BE2C (cell line): Measurements from ENCODE around the gene U2SURP.
"Not testable (repeated sequence)": the region's sequence is repeated elsewhere in the genome, so short reads cannot be mapped to it uniquely, and the experiment has no call there.

ENCODE experiments used
- DNase-seq: peaks from one replicate; pipeline ENCODE4 v3.0.0-alpha.2; 2020
- H3K27me3 ChIP-seq: fragments of 250-450 bp; sonication (Bioruptor Pico); 2 replicates; pipeline ENCODE4 v1.5.1; 2020; ENCODE audit warnings: mild to moderate bottlenecking
- H3K36me3 ChIP-seq: fragments of 250-450 bp; sonication (Bioruptor Pico); 2 replicates; pipeline ENCODE4 v1.5.1; 2020; ENCODE audit warnings: mild to moderate bottlenecking
- H3K4me1 ChIP-seq: fragments of 250-450 bp; sonication (Bioruptor Pico); 2 replicates; pipeline ENCODE4 v1.5.1; 2020
- H3K4me3 ChIP-seq: 2 replicates; pipeline ENCODE4 v1.5.1; 2011; ENCODE audit warnings: low read depth, low read length
- H3K9me3 ChIP-seq: fragments of 250-450 bp; sonication (Bioruptor Pico); 2 replicates; pipeline ENCODE4 v1.5.1; 2020
- TF ChIP-seq, protein P1 (sequence below): IDR thresholded peaks from 2 replicates; pipeline ENCODE4 v1.5.1; 2012; ENCODE audit warnings: mild to moderate bottlenecking, low read depth, low read length

Gene U2SURP

DNA sequence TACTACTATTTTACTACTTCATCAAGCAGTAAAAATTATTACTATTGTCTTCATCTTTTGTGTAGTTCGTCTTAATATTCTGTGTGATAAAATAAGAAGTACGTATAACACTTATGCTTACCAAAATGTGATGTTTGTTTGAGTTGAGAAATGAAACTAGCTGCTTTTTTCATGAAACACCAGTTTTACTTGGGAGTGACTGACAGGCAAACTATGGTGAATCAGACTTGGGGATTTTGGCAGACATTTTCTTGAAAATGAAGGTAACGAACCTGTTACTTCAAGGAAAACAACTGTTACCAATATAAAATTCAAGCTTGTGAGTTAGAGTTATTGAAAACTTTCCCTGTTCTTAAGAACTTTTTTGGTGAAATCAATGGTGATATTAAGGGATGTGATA lies 10.3 kb downstream of the U2SURP start:
- DNase-seq: no peak
- Histone ChIP-seq H3K4me3 (no peak overlapping the region), H3K27me3 (no peaks in the 10 kb centered on the region), H3K36me3 (peaks cover 34% of the 10 kb centered on the region), H3K9me3 (no peaks in the 10 kb centered on the region), H3K4me1 (peaks cover 6% of the 10 kb centered on the region)
- TF ChIP-seq, protein P1, sequence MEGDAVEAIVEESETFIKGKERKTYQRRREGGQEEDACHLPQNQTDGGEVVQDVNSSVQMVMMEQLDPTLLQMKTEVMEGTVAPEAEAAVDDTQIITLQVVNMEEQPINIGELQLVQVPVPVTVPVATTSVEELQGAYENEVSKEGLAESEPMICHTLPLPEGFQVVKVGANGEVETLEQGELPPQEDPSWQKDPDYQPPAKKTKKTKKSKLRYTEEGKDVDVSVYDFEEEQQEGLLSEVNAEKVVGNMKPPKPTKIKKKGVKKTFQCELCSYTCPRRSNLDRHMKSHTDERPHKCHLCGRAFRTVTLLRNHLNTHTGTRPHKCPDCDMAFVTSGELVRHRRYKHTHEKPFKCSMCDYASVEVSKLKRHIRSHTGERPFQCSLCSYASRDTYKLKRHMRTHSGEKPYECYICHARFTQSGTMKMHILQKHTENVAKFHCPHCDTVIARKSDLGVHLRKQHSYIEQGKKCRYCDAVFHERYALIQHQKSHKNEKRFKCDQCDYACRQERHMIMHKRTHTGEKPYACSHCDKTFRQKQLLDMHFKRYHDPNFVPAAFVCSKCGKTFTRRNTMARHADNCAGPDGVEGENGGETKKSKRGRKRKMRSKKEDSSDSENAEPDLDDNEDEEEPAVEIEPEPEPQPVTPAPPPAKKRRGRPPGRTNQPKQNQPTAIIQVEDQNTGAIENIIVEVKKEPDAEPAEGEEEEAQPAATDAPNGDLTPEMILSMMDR: no peak

DNA sequence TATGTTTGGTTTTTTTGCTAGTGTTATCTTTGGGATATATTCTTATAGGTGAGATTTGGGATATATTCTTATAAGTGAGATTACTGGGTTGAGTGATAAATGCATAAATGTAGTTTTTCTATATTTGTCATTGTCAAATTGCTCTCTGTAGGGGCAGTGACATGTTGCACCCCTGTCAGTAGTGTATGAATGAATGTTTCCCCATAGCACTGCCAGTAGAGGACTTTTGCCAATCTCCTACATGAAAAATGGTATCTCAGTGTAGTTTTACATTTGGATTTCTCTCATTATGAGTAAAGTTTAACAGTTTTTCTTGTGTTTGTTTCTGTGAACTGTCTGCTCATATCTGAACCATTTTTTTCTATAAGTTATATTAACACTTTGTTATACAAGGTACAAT lies 13.6 kb downstream of the U2SURP start:
- no peak overlapping the region for H3K4me3 ChIP-seq
- no peak for DNase-seq
- TF ChIP-seq, protein P1: no peak
- H3K4me1 ChIP-seq: no peaks in the 10 kb centered on the region; the same call in none of the 2 replicates
- peaks cover 66% of the 10 kb centered on the region for H3K36me3 ChIP-seq
- no peaks in the 10 kb centered on the region for H3K9me3 ChIP-seq
- H3K27me3 ChIP-seq: no peaks in the 10 kb centered on the region

DNA sequence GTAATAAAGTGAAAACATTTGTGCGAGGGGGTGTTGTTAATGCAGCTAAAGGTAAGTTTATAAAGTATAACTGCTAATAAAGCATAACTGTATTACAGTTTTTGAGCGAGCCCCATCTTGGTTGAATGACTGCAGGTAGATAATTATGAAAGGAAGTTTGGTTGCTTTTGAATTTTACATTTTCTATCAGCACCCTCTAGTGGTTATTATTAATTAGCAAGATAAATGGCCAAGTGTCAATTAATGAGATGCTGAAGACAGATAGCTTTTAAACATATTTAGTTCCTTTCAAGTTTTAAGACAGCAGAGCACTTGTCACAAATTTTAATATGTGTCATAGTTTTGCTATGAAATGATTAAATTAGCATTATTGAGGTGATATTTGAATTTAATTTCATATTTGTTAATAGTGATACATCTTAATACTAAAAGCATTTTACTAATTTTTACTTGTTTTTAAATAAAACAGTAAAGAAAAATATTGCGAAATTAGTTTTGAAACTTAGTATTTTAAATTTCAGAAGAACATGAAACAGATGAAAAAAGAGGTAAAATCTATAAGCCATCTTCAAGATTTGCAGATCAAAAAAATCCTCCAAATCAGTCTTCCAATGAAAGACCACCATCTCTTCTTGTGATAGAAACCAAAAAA lies 15.1 kb downstream of the U2SURP start:
- Histone ChIP-seq H3K4me1 (no peaks in the 10 kb centered on the region), H3K9me3 (no peaks in the 10 kb centered on the region), H3K27me3 (no peaks in the 10 kb centered on the region), H3K4me3 (no peak overlapping the region), H3K36me3 (peaks cover 79% of the 10 kb centered on the region)
- DNase-seq: no peak
- TF ChIP-seq, protein P1: peak; percentile 21

DNA sequence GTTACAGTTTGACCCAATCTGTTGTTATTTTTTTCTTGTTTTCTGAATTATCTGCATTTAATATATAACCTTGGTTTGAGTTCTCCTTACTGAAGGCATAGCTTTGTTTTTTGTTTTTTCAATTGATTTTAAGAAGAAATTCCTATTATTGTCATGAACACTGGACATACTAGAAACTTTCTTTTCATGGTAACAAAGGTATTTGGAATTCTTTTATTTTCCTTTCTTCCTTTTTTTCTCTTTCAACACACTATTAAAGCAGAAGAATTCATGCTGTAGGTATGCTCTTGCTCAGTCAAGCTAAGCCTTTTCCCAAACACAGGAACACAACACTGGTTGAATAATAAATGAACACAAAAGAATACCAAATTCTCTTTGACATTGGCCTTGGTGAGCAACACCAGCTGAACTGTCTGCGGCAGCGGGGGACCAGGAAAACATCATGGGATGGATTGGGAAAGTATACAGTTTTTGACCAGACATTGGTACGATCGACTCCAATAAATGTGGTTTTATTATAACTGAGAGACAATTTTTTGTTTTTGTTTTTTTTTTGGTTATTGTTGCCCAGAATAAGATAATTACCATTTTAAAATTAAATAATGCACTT lies 23.1 kb downstream of the U2SURP start:
- no peak overlapping the region for H3K4me3 ChIP-seq
- peaks cover 96% of the 10 kb centered on the region for H3K36me3 ChIP-seq
- H3K27me3 ChIP-seq: no peaks in the 10 kb centered on the region
- TF ChIP-seq, protein P1: no peak
- no peaks in the 10 kb centered on the region for H3K4me1 ChIP-seq
- no peak for DNase-seq
- no peaks in the 10 kb centered on the region for H3K9me3 ChIP-seq

DNA sequence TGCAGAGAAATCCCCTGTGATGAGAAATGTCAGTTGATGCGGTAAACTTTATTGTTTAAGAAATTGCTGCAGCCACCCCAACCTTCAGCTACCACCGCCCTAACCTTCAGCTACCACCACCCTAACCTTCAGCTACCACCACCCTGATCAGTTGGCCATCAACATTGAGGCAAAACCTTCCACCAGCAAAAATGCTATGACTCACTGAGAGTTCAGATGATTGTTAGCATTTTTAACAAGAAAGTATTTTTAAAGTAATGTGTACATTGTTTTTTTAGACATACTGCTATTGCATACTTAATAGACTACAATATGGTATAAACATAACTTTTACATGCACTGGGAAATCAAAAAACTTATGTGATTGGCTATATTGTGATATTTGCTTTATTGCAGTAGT lies 30.0 kb downstream of the U2SURP start:
- H3K4me3 ChIP-seq: no peak overlapping the region
- TF ChIP-seq, protein P1: no peak
- no peaks in the 10 kb centered on the region for H3K27me3 ChIP-seq
- DNase-seq: no peak
- H3K4me1 ChIP-seq: no peaks in the 10 kb centered on the region
- no peaks in the 10 kb centered on the region for H3K9me3 ChIP-seq
- H3K36me3 ChIP-seq: peaks cover 78% of the 10 kb centered on the region

DNA sequence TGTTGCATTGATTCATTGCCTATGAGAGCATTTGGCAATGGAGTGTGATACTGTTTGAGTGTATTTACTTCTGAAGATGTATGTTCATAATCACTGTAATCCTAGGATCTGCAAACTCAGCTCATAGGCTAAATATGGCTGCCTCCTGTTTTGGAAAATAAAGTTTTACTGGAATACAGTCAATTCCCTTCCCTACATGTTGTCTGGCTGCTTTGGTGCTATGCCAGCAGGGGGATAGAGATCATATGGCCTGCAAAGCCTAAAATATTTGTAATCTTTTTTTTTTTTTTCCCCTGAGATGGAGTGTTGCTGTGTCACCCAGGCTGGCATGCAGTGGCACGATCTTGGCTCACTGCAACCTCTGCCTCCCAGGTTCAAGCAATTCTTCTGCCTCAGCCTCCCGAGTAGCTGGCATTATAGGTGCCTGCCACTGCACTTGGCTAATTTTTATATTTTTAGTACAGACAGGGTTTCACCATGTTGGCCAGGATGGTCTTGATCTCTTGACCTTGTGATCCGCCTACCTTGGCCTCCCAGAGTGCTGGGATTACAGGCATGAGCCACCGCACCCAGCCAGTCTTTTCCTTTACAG lies 30.5 kb downstream of the U2SURP start:
- not testable (repeated sequence) for H3K4me1 ChIP-seq, H3K27me3 ChIP-seq, H3K4me3 ChIP-seq, DNase-seq, H3K9me3 ChIP-seq
- peaks cover 80% of the 10 kb centered on the region for H3K36me3 ChIP-seq
- TF ChIP-seq, protein P1: 0 out of 2 replicates have a peak, but pooled peaks have one; percentile 4
